Parathyroid adenoma (tissue), 2 donors: ENCODE data around the gene SLC23A2.
"Not testable (repeated sequence)": the region's sequence is repeated elsewhere in the genome, so short reads cannot be mapped to it uniquely, and the experiment has no call there.

Experiments
- H2AFZ ChIP-seq: fragments of 300-600 bp; sonication (generic); one replicate; pipeline ENCODE4 v1.7.0; 2017; ENCODE audit warnings: antibody characterized with exemption, mild to moderate bottlenecking
- H3K27ac ChIP-seq: fragments of 300-600 bp; sonication (generic); one replicate; pipeline ENCODE4 v1.7.0; 2017
- H3K27me3 ChIP-seq: fragments of 300-600 bp; sonication (generic); one replicate; pipeline ENCODE4 v1.7.0; 2017; ENCODE audit warnings: low read length; ENCODE audit not compliant: control insufficient read depth, insufficient read depth
- H3K36me3 ChIP-seq: fragments of 300-600 bp; sonication (generic); one replicate; pipeline ENCODE4 v1.7.0; 2017; ENCODE audit warnings: low read length; ENCODE audit not compliant: control insufficient read depth, insufficient read depth
- H3K4me1 ChIP-seq: fragments of 300-600 bp; sonication (generic); one replicate; pipeline ENCODE4 v1.7.0; 2017; ENCODE audit warnings: control low read depth
- H3K4me2 ChIP-seq: fragments of 300-600 bp; sonication (generic); one replicate; pipeline ENCODE4 v1.7.0; 2017; ENCODE audit warnings: low read length
- H3K4me3 ChIP-seq: fragments of 300-600 bp; sonication (generic); one replicate; pipeline ENCODE4 v1.7.0; 2017; ENCODE audit warnings: low read depth, low read length
- H3K79me2 ChIP-seq: fragments of 300-600 bp; sonication (generic); one replicate; pipeline ENCODE4 v1.7.0; 2017; ENCODE audit warnings: control low read depth
- H3K9ac ChIP-seq: fragments of 300-600 bp; sonication (generic); one replicate; pipeline ENCODE4 v1.7.0; 2017; ENCODE audit warnings: mild to moderate bottlenecking
- H3K9me3 ChIP-seq: fragments of 300-600 bp; sonication (generic); one replicate; pipeline ENCODE4 v1.7.0; 2017; ENCODE audit warnings: low read length; ENCODE audit not compliant: control insufficient read depth
- CTCF ChIP-seq: fragments of 300-600 bp; sonication (generic); IDR thresholded peaks from one replicate; pipeline ENCODE4 v1.7.0; 2017; ENCODE audit warnings: antibody characterized with exemption, mild to moderate bottlenecking
- donor health status: primary hyperparathyroidism.

Gene SLC23A2

GRCh38 chr20:5033566-5033965, 32.3 kb upstream of the SLC23A2 start:
- no peaks in the 10 kb centered on the region for H3K27me3 ChIP-seq
- no peaks in the 10 kb centered on the region for H3K4me1 ChIP-seq
- no peaks in the 10 kb centered on the region for H3K36me3 ChIP-seq
- no peak for TF ChIP-seq CTCF
- H2AFZ ChIP-seq, result no peak overlapping the region
- no peaks in the 10 kb centered on the region for H3K9me3 ChIP-seq
- no peak overlapping the region for H3K27ac ChIP-seq
- H3K4me2 ChIP-seq, result no peak overlapping the region
- H3K4me3 ChIP-seq, result no peak overlapping the region
- no peak overlapping the region for H3K9ac ChIP-seq
- no peaks in the 10 kb centered on the region for H3K79me2 ChIP-seq

GRCh38 chr20:5031701-5032100, 30.4 kb upstream of the SLC23A2 start:
- not testable (repeated sequence) for H3K4me3 ChIP-seq, H3K79me2 ChIP-seq, H2AFZ ChIP-seq, H3K27me3 ChIP-seq, H3K9ac ChIP-seq, H3K9me3 ChIP-seq, H3K27ac ChIP-seq, H3K4me2 ChIP-seq, H3K4me1 ChIP-seq, H3K36me3 ChIP-seq

GRCh38 chr20:5031206-5031557, 29.9 kb upstream of the SLC23A2 start:
- Histone ChIP-seq H3K4me3 (no peak overlapping the region), H3K9ac (no peak overlapping the region), H2AFZ (no peak overlapping the region), H3K79me2 (no peaks in the 10 kb centered on the region), H3K4me2 (no peak overlapping the region), H3K27me3 (no peaks in the 10 kb centered on the region), H3K27ac (no peak overlapping the region), H3K9me3 (no peaks in the 10 kb centered on the region), H3K4me1 (no peaks in the 10 kb centered on the region), H3K36me3 (no peaks in the 10 kb centered on the region)
- TF ChIP-seq CTCF, result no peak

GRCh38 chr20:5030348-5031205, 29.3 kb upstream of the SLC23A2 start:
- no peaks in the 10 kb centered on the region for H3K79me2 ChIP-seq
- H3K9ac ChIP-seq, result no peak overlapping the region
- no peak for TF ChIP-seq CTCF
- H3K4me2 ChIP-seq, result no peak overlapping the region
- H3K4me3 ChIP-seq, result no peak overlapping the region
- no peaks in the 10 kb centered on the region for H3K27me3 ChIP-seq
- H3K36me3 ChIP-seq, result no peaks in the 10 kb centered on the region
- no peaks in the 10 kb centered on the region for H3K4me1 ChIP-seq
- no peaks in the 10 kb centered on the region for H3K9me3 ChIP-seq
- no peak overlapping the region for H2AFZ ChIP-seq
- no peak overlapping the region for H3K27ac ChIP-seq

GRCh38 chr20:5028258-5029059, 27.1 kb upstream of the SLC23A2 start:
- not testable (repeated sequence) for H2AFZ ChIP-seq, H3K9me3 ChIP-seq, H3K27ac ChIP-seq, H3K36me3 ChIP-seq, H3K79me2 ChIP-seq, H3K4me3 ChIP-seq, H3K27me3 ChIP-seq, H3K4me1 ChIP-seq, H3K4me2 ChIP-seq, H3K9ac ChIP-seq
